ENCODE measurements around the gene P2RY6.

- TF ChIP-seq POLR2A (IDR thresholded peaks at IDR 0.05; ENCODE audit: low read depth, low read length) (no peak), POLR2AphosphoS5 (IDR thresholded peaks at IDR 0.05; ENCODE audit: low read depth, low read length) (no peak), SPI1 (IDR thresholded peaks at IDR 0.05; ENCODE audit: low read depth, low read length) (no peak)
Measured at GRCh38 chr11:73242251-73243092, 29.7 kb upstream of the P2RY6 start.
